ENCODE results near the gene CLHC1.

DNA sequence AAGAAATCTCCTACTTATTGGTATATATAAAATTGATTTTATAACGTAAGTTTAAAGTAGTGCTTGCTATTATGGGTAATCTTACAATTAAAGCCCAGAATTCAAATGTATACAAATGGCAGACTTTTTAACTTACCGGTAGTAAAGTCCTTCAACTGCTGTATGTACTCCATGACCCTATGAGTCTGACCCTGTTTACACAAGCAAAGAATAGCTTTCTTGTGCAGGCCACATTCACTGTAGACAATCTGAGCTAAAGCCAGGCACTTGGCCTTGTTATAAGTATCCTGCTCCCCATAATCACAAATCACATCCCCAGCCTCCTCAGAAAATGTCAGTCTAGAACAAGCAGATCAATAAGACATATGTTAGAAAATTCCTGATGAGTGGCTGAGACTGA, 51.7 kb downstream of the CLHC1 start:
- TF ChIP-seq POLR2A (IDR thresholded peaks at IDR 0.05; ENCODE audit: low read depth) = no peak
- TF ChIP-seq EP300 (IDR thresholded peaks at IDR 0.05) = no peak
- TF ChIP-seq, protein P1, sequence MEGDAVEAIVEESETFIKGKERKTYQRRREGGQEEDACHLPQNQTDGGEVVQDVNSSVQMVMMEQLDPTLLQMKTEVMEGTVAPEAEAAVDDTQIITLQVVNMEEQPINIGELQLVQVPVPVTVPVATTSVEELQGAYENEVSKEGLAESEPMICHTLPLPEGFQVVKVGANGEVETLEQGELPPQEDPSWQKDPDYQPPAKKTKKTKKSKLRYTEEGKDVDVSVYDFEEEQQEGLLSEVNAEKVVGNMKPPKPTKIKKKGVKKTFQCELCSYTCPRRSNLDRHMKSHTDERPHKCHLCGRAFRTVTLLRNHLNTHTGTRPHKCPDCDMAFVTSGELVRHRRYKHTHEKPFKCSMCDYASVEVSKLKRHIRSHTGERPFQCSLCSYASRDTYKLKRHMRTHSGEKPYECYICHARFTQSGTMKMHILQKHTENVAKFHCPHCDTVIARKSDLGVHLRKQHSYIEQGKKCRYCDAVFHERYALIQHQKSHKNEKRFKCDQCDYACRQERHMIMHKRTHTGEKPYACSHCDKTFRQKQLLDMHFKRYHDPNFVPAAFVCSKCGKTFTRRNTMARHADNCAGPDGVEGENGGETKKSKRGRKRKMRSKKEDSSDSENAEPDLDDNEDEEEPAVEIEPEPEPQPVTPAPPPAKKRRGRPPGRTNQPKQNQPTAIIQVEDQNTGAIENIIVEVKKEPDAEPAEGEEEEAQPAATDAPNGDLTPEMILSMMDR (IDR thresholded peaks at IDR 0.05) = no peak
